IPS-18c (cell line): ENCODE data around the gene CREB3L1.

ENCODE experiments used
- H3K4me3 ChIP-seq: 2 replicates; pipeline ENCODE4 v1.7.0; 2013; ENCODE audit warnings: low read depth, mild to moderate bottlenecking, low read length, moderate library complexity; ENCODE audit not compliant: insufficient read depth
- H3K9me3 ChIP-seq: one replicate; pipeline ENCODE4 v1.6.1; 2013; ENCODE audit warnings: mild to moderate bottlenecking, low read length, moderate library complexity; ENCODE audit not compliant: control insufficient read depth, insufficient read depth

CREB3L1 gene

DNA sequence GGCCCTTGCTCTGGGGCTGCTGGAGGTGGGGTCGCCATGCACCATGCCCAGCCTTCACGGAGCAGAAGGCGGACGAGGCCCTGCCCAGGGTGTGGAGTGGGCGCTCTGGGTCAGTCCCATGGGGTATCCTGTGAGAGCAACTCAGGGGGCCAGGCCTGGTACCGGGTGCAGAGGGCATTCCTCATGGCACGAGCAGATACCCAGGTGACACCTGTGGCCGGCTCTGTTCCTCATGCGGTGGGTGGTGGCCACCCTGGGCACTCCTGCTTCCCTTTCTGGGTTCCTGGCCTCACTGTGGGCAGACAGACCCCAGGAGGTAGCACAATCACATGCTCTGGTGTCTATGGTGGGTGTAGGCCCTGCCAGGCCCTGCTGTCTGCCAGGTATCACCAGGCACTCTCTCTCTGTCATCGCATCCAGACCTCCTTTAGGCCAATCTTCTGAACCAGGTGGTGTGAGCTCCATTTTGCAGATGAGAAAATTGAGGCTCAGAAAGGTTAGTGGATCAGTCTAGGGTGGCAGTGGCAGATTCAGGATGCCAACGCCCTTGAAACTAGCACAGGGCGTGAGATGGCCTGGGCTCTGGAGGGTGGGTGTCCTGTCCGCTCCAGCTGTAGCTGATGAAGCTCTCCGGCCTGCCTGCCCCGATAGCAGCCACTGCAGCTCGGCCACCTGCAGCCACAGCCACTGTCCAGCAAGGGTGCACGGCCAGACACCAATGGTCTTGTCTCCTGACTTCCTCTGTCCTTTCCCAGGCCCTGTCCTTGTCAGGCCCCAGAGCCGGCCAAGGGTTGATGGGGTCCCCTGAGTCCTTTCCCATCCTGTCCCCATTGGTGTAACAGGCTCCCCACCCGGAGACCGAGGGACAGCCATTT lies 84.9 kb downstream of the CREB3L1 start:
- no peaks in the 10 kb centered on the region for H3K9me3 ChIP-seq
- no peak overlapping the region for H3K4me3 ChIP-seq

DNA sequence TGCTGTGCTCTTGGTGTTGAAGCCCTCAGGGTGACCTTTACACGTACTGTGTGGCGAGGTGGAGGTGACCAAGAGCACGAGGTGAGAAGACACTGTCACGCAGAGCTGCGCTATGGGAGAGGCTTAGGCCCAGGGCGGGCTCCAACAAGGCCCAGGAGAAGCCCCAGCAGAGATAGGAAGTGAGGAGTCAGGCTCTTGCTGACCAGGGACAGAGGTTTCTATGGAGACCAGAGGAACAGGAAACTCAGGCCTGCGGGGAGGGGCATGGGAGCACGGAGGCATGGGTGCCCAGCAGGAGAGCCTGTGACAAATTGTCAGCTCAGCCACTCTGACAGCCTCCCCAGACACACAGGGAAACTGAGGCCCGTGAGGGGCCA lies 85.6 kb downstream of the CREB3L1 start:
- no peak overlapping the region for H3K4me3 ChIP-seq

DNA sequence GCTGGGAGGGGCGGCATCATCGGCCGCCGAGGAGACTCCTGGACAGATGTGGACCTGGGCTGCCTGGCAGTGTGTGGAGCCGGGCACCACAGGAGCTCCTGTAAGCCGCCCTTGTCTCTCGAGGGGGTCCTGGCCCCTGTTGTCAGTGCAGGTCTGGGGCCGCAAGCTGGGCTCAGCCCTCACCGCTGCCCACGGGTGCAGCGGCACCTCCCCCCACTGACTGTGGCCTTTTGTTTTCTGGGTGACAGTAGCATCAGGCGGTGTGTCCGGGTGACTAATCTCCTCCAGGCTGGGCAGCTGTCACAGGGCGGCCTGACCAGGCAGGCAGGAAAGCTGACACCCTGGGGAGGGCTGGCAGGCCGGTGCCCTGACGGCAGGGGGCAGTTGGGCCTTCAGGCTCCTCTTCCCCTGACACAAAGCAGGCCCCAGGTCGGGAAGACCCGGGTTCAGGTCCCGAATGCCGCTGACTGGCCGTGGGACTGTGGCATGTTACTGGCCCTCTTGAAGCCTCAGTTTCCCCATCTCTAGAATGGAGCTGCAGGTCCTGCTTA lies 86.1 kb downstream of the CREB3L1 start:
- Histone ChIP-seq H3K9me3 (no peaks in the 10 kb centered on the region), H3K4me3 (no peak overlapping the region)

More for the DNA sequence above, 85.6 kb downstream of the CREB3L1 start:
- H3K9me3 ChIP-seq: no peaks in the 10 kb centered on the region

DNA sequence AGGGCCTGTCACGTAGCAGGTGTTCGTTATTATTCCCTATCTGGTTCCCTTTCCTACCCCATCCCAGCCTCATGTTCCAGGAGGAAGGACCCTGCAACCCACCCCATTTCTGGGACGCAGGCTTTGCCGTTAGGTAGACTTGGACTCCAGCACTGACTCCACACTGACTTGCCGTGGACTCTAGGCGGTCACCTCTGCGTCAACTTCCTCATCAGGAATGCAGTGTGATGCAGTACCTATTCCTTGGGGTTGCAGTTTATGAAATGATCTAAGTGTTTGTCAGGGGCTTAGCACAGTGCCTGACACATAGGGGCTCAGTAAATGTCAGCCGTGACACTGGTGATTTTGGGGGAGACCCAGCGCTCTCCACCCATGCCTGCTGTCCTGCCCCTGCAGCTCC lies 86.6 kb downstream of the CREB3L1 start:
- Histone ChIP-seq H3K4me3 (no peak overlapping the region), H3K9me3 (no peaks in the 10 kb centered on the region)

- H3K4me3 ChIP-seq: no peak overlapping the region
- peaks cover 2% of the 10 kb centered on the region for H3K9me3 ChIP-seq
Measured at GRCh38 chr11:46364791-46365190, 87.3 kb downstream of the CREB3L1 start.

- Histone ChIP-seq H3K9me3 (peaks cover 2% of the 10 kb centered on the region), H3K4me3 (no peak overlapping the region)
Measured at GRCh38 chr11:46366260-46366659, 88.8 kb downstream of the CREB3L1 start.

DNA sequence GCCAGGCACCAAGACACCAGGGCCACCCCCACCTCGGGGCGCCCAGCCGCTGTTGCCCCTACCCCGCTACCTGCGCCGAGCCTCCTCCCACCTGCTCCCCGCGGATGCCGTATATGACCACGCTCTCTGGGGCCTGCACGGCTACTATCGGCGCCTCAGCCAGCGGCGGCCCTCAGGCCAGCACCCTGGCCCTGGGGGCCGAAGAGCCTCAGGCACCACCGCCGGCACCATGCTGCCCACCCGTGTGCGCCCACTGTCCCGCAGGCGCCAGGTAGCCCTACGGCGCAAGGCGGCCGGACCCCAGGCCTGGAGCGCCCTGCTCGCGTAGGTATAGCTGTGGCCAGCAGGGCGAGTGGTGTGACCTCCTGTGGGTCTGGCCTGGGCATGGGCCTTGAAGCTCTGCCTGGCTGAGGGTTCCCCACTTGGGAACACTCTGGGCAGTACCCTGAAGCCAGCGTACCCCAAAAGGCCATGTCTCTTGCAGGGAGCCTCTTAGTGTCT lies 89.2 kb downstream of the CREB3L1 start:
- H3K9me3 ChIP-seq: peaks cover 2% of the 10 kb centered on the region
- H3K4me3 ChIP-seq: no peak overlapping the region

DNA sequence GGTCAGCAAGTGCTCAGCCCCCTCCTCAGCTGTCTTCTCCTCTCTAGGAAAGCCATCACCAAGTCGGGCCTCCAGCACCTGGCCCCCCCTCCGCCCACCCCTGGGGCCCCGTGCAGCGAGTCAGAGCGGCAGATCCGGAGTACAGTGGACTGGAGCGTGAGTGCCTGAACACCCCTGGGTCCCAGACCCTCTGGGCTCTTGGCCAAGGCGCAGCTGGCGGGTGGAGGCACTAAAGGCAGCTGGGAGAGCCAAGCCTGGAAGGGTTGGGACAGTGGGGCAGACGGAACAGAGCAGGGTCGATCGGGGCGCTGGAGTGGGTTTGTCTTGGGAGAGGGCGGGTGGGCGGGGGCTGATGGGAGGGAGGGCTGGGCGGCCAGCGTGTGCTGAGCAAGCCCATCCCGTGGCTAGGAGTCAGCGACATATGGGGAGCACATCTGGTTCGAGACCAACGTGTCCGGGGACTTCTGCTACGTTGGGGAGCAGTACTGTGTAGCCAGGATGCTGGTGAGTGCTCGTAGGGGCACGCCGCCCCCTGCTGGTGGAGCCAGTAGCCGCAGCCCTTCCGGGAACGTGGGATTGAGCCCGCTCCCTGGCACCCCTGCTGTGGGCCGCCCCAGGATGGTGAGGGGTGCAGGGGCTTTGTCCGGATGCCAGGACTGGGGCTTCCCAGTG lies 89.9 kb downstream of the CREB3L1 start:
- peaks cover 2% of the 10 kb centered on the region for H3K9me3 ChIP-seq
- no peak overlapping the region for H3K4me3 ChIP-seq

- H3K4me3 ChIP-seq: no peak overlapping the region
- peaks cover 2% of the 10 kb centered on the region for H3K9me3 ChIP-seq
Measured at GRCh38 chr11:46367916-46368267, 90.4 kb downstream of the CREB3L1 start.

DNA sequence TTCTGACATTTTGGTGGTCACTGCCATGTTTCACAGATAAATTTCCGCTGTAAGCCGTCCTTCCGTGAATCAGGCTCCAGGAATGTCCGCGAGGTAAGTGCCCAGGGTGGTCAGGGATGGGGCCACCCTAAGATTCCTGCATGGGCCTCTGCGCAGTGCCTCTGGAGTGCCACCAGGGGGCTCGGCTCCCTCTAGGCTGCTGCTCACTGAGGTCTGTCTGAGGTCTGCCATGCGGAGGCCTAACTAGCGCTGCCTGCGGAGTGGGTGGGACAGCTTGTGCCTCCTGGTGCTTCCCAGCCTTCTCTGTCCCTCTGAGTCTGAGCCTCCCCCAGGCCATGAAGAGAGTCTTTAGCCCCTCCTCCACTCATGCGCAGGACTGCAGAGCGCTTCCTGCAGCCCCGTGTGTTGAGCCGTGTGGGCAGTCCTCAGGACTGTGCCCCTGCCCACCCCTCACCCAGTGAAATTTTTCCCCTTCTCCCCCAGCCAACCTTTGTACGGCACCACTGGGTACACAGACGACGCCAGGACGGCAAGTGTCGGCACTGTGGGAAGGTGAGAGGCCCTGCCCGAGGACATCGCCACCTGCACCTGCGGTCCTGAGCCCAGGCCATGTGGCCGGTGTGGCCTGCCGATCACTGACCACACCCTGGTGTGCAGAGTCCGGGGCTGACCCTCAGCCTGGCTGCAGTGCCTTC lies 92.1 kb downstream of the CREB3L1 start:
- Histone ChIP-seq H3K4me3 (no peak overlapping the region), H3K9me3 (peaks cover 2% of the 10 kb centered on the region)

DNA sequence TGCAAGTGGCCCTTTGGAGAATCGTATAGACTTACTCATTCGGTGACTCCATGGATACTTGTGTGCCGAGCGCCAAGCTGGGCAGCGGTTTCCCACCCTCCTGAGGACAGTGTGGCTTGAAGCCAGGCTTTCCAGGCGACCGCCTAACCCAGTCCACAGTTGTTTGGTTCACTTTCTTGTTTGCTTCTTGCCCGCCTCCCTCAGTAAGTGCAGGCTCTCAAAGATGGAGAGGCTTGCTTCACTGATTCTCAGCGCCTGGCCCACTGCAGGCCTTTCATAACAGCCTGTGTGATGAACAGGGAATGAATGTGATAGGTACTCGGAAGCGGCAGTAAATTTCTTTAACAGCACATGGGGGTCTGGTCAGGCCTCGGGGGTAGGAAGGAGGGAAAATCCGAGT lies 92.8 kb downstream of the CREB3L1 start:
- Histone ChIP-seq H3K9me3 (peaks cover 2% of the 10 kb centered on the region), H3K4me3 (no peak overlapping the region)
